Endometrial microvascular endothelial cells (primary cell): Measurements from ENCODE around the gene RIPK4. TPM values are rescaled to one million over a fixed set of nuclear protein-coding genes. Genes with fewer than 3 reads are reported as not detected.
"Not testable (repeated sequence)": the region's sequence is repeated elsewhere in the genome, so short reads cannot be mapped to it uniquely, and the experiment has no call there.

ENCODE experiments used
- in situ Hi-C: cut with HindIII; loops from 2 replicates; pipeline ENCODE4 v1.10.0; 2017; ENCODE audit warnings: low sequenced_read_pairs, low pct_unique_long_range_greater_than_20kb; ENCODE audit errors: inconsistent ontology term
- total RNA-seq: library from RNA; depleted of rRNA; stranded (reverse); fragments of >200 nt; gene quantifications from one replicate; pipeline ENCODE4 v1.2.3, GENCODE V29; 2015; ENCODE audit errors: inconsistent ontology term

Gene RIPK4
- total RNA-seq, 1 donor from 2014 or later: not detected

GRCh38 chr21:41798326-41798725 is 31.5 kb upstream of the RIPK4 start:
- in situ Hi-C loops: no loop called here

- in situ Hi-C loops: no loop called here
Observed at GRCh38 chr21:41796476-41797080, 29.7 kb upstream of the RIPK4 start.

DNA sequence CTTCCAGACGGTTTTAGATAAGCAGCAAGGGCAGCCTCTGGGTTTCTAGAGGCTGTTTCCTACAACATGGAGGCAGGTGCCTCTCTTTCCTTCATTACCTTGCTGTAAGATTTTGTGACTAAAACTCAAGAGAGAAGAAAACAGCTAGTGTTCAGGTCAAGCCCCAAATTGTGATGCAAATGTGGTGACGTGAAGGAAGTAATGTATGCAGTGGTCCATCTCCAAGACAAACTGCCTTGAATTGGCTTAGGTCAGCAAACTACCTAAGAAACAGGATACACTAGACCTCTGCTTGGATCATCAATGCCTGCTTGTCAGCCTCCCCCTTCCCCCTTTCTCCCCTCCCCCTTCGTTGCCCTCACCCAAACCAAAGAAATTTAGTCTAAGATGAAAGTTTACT is 28.9 kb upstream of the RIPK4 start:
- in situ Hi-C loops: no loop called here

DNA sequence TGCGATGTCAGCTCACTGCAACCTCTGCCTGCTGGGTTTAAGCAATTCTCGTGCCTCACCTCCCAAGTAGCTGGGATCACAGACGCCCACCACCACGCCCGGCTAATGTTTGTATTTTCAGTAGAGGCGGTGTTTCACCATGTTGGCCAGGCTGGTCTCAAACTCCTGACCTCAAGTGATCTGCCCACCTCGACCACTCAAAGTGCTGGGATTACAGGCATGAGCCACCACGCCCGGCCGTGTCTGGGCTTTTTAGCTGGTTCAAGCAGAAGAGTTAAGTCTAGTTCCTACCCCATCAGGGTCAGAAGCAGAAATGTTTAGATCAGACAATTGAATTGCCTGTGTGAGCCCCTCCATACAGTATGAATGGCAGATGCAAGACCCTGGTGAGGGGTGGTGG is 27.7 kb upstream of the RIPK4 start:
- in situ Hi-C loops: no loop called here

DNA sequence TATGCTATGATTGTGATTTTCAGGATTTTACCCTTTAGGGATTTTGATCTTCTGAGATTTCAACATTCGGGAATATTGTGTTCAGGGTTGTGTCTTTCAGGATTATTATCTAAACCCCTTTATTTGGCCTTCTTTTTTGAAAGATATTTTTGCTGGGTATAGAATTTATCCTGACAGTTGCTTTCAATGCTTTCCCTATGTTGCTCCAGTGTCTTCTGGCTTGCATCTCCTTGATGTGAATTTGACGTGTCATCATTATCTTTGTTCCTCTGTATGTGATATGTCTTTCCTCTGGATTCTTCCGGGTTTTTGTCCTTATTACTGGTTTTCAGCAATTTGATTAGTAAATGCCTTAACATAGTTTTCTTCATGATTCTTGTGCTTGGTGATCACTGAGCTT is 25.9 kb upstream of the RIPK4 start:
- in situ Hi-C loops: no loop called here

- in situ Hi-C loops: no loop called here
Observed at GRCh38 chr21:41786509-41786987, 19.7 kb upstream of the RIPK4 start.

GRCh38 chr21:41785262-41785661 is 18.4 kb upstream of the RIPK4 start:
- in situ Hi-C loops: not testable (repeated sequence)

DNA sequence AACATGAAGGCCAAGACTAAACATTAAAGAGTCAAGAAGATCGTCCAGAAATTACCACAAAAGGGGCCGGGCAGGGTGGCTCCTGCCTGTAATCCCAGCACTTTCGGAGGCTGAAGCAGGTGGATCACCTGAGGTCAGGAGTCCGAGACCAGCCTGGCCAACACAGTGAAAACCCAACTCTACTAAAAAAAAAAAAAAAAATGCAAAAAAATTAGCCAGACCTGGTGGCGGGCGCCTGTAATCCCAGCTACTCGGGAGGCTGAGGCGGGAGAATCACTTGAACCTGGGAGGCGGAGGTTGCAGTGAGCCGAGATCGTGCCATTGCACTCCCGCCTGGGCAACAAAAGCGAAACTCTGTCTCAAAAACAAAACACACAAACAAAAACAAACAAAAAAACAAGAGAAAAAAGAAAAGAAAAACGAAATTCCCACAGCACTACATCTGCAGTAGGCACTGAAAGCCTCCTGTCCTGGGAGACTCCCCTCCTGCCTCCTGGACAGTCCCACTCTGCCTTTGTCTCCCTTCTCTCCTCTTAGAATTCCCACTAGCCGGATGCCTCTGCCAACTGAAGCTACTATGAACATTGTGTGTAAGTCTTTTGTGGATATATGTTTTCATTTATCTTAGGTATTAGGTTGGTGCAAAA is 17.7 kb upstream of the RIPK4 start:
- in situ Hi-C loops: no loop called here

DNA sequence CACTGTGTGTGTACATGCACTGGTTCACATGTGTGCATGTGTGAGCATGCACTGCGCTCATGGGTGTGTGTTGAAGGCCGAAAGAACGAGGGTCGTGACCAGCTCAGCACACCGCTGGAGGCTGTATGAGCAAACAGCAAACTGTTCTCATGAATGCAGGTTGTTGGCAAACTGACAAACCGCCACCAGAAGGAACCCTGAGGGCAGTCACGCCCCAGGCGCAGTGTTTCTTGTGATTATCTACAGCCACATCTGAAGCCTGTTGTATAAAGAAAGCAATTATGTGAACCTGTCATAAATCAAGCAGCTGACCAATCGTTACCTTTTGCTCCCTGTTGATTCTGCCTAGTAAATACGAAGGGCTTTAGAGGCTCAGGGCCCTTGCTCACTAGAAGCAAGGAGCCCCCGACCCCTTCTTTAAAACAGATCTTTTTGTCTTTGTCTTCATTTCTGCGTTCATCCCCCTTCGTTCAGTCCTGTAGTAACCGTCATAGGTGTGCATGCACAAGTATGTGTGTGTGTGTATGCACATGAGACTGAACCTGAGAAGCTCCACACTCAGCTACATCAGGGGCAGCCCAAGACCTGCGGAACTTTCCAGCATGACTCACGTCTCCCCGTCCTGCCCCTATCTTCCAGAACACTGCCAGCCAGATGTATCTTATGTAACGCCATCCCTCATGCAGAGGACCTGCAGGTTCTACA is 16.8 kb upstream of the RIPK4 start:
- in situ Hi-C loops: no loop called here

- in situ Hi-C loops: no loop called here
Observed at GRCh38 chr21:41781050-41781410, 14.2 kb upstream of the RIPK4 start.

GRCh38 chr21:41780337-41781049 is 13.6 kb upstream of the RIPK4 start:
- in situ Hi-C loops: no loop called here

GRCh38 chr21:41779659-41780058 is 12.8 kb upstream of the RIPK4 start:
- in situ Hi-C loops: no loop called here

GRCh38 chr21:41778930-41779600 is 12.2 kb upstream of the RIPK4 start:
- in situ Hi-C loops: no loop called here

DNA sequence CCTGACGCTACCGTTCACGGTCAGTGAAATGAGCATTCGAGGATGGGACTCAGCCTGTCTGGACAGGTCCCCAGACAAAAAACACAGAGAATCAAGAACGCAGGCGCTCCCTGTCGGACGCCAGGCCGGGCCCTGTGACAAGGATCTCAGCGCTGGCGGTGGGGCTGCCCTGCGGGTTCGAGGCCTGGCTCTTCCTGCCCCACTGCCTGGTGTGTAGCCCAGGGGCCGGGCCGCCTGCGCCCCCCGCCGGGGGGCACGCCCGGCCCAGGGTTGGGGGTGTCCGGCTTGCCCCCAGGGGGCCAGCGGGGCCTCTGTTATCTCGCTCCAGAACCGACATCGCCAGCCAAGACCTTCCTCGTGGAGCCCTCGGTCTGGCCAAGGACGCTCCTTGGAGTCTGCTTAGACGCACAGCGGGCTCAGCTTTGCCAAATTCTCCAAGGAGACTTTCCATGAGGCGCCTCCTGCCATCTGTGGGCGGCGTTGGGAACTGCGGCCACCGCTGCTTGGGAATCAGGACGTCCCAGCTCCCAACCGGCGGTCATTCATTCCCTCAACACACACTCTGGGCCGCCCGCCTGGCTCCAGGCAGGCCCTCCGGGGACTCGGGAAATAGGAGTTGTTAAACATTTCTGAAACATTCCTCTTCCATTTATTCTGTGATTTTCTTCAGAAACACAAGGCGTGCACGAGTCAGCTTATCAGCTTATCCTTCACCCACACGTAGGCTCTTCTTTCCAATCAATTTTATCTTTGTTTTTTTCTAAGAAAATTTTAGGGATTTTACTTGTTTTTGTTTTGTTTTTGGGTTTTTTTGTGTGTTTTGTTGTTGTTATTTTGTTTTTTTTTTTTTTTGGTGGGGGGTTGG is 11.3 kb upstream of the RIPK4 start:
- in situ Hi-C loops: no loop called here

DNA sequence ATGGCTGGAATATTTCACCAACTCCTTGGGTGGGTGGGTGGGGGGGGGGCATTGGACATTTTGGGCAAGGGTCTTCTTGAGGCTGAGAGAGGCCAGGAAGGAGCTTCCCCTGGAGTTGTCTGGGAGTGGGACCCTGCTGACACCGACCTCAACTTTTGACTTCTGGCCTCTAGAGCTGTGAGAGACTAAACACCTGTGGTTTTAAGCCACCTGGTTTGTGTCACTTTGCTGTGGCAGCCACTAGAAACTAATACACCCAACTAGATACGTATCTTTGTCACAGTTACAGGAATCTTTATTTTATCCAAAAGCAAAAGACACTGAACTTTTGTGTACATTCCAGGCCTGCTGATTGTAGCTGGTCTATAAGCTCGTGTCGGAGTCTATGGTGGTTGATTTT is 9.9 kb upstream of the RIPK4 start:
- in situ Hi-C loops: no loop called here

DNA sequence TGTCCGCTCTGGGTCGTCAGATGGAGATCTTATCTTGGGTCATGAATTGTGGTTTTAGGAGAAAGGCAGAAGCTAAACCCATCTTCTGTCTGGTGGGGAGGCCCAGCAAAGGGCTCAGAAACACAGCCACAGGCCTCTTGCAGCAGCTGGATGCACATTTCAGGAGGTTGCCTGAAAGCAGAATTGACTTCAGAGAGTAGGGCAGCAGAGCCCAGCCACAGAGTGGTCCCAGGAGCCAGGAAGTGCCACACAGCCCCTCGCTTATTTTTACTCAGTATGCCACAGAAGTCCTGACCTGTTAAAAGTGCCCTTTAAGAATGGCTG is 8.3 kb upstream of the RIPK4 start:
- in situ Hi-C loops: no loop called here

DNA sequence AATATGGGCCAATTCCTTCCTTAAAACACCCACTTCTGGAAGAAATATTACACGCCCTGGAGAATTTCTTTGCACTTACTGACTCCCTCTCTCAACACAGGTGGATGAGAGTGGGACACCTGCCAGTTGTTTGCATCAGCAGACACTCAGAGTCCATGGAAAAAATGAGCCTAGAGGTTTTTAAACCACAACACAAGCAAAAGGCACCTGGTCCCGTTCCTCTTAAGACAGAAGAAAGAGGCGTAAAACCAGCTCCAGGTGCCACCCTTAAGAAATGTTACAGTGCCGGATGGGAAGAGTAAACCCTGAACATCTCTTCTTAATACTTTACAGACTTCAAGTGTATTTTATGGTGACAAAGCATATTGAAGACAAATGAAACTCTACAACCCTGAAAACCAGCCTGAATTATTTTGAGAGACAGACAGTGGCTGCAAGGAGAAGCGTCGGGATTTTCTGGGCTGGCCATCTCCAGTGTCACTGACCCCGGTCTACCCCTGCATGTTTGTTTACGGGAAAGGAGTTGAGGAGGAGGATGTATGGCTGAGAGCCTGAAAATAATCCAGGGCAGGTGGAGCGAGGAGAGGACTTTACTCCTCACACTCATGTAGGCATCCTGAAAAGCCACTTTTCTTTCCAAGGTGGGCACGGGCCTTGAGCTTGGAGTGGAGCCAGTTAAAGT is 7.8 kb upstream of the RIPK4 start:
- in situ Hi-C loops: loop anchor here (25.0 kb wide), 1 partner anchor 162 kb away; no protein-coding TSS in a partner anchor
